Gastrocnemius medialis (tissue), 4 donors: ENCODE measurements around the gene PLET1. TPM values are rescaled to one million over a fixed set of nuclear protein-coding genes. Genes with fewer than 3 reads are reported as not detected.
A peak's percentile ranks its signal among the peaks of the same experiment; 100 is the strongest.

Experiments used
- ATAC-seq, 2 donors: fragments of 150-250 bp; one replicate each; pipeline ENCODE4 v1.9.1; 2016
- DNase-seq, 2 donors: peaks; one replicate each; pipeline ENCODE4 v3.0.0-alpha.2; 2019
- H3K27ac ChIP-seq, 4 donors: fragments of 200-600 bp; sonication (generic); 1 replicate in 1 of 4; 2 replicates in 3 of 4; pipeline ENCODE4 v1.5.1; 2016 to 2018; ENCODE audit warnings: mild to moderate bottlenecking in 2 of 4, moderate library complexity in 1 of 4
- H3K27me3 ChIP-seq, 3 donors: fragments of 200-600 bp; sonication (generic) in 2 of 3; 1 replicate in 1 of 3; 2 replicates in 2 of 3; pipeline versions ENCODE4 v1.5.1 to v1.6.0; 2016 to 2019; ENCODE audit warnings: mild to moderate bottlenecking in 1 of 3, moderate library complexity in 1 of 3
- H3K36me3 ChIP-seq, 2 donors: fragments of 200-600 bp; sonication (generic) in 1 of 2; one replicate each; pipeline ENCODE4 v1.5.1; 2017 to 2018
- H3K4me1 ChIP-seq, 2 donors: fragments of 200-600 bp; sonication (generic) in 1 of 2; one replicate each; pipeline ENCODE4 v1.5.1; 2016 to 2017; ENCODE audit warnings: mild to moderate bottlenecking in 2 of 2
- H3K4me3 ChIP-seq, 4 donors: fragments of 200-600 bp; sonication (generic) in 3 of 4; 1 replicate in 1 of 4; 2 replicates in 3 of 4; pipeline ENCODE4 v1.5.1; 2016 to 2019; ENCODE audit warnings: mild to moderate bottlenecking in 2 of 4
- H3K9me3 ChIP-seq, 3 donors: fragments of 200-600 bp; sonication (generic) in 2 of 3; 1 replicate in 1 of 3; 2 replicates in 2 of 3; pipeline ENCODE4 v1.5.1; 2016 to 2019
- CTCF ChIP-seq, 5 experiments: fragments of 450-650 bp in 3 of 5; fragments of 200-600 bp in 2 of 5; sonication (generic) in 2 of 5; IDR thresholded peaks in 4 of 5; conservative IDR thresholded peaks in 1 of 5; 1 replicate in 4 of 5; 2 replicates in 1 of 5; pipeline ENCODE4 v1.5.1; 2016 to 2019; ENCODE audit warnings: antibody characterized with exemption in 5 of 5, mild to moderate bottlenecking in 3 of 5, moderate library complexity in 3 of 5
- POLR2A ChIP-seq, 2 donors: fragments of 450-650 bp; IDR thresholded peaks; one replicate each; pipeline ENCODE4 v1.6.1; 2017; ENCODE audit warnings: antibody characterized with exemption in 2 of 2, mild to moderate bottlenecking in 2 of 2, moderate library complexity in 2 of 2
- in situ Hi-C, 4 donors: fragments of 200-750 bp; cut with MboI; loops; one replicate each; pipeline versions ENCODE4 v1.15.0 to v1.8.0; 2017; ENCODE audit warnings: low sequenced_read_pairs in 4 of 4
- intact Hi-C: fragments of 100-400 bp; cut with DNase I; formaldehyde crosslinking; loops from one replicate; pipeline ENCODE4 v1.15.1; 2023; ENCODE audit warnings: low total_unique reads
- total RNA-seq, 4 donors: library from RNA; depleted of rRNA; stranded (reverse); fragments of >200 nt; gene quantifications; one replicate each; pipeline versions ENCODE4 v1.1.0 to v1.2.3, GENCODE V29; 2016

The PLET1 gene
- total RNA-seq, 4 donors from 2014 or later, result not detected

GRCh38 chr11:112266410-112266778, 5.7 kb upstream of the PLET1 start:
- intact Hi-C loops, result no loop called here
- no peak for TF ChIP-seq POLR2A (IDR thresholded peaks at IDR 0.05)
- no peak for TF ChIP-seq CTCF (IDR thresholded peaks at IDR 0.05 in 4 of 5, conservative IDR thresholded peaks at IDR 0.05 in 1 of 5)
- Histone ChIP-seq H3K4me1 (no peaks in the 10 kb centered on the region), H3K27ac (no peak overlapping the region), H3K9me3 (no peaks in the 10 kb centered on the region), H3K27me3 (no peaks in the 10 kb centered on the region), H3K36me3 (no peaks in the 10 kb centered on the region), H3K4me3 (no peak overlapping the region)
- in situ Hi-C loops, result no loop called here
- ATAC-seq (no peak), DNase-seq (no peak)

GRCh38 chr11:112265659-112266409, 5.2 kb upstream of the PLET1 start:
- intact Hi-C loops, result no loop called here
- Histone ChIP-seq H3K36me3 (no peaks in the 10 kb centered on the region), H3K9me3 (no peaks in the 10 kb centered on the region), H3K4me1 (no peaks in the 10 kb centered on the region), H3K27me3 (no peaks in the 10 kb centered on the region), H3K4me3 (no peak overlapping the region), H3K27ac (no peak overlapping the region)
- no peak for TF ChIP-seq POLR2A (IDR thresholded peaks at IDR 0.05)
- TF ChIP-seq CTCF (IDR thresholded peaks at IDR 0.05 in 4 of 5, conservative IDR thresholded peaks at IDR 0.05 in 1 of 5), result no peak
- no peak for DNase-seq
- in situ Hi-C loops, result no loop called here
- no peak for ATAC-seq

- H3K27ac ChIP-seq, result no peak overlapping the region
- no peak overlapping the region for H3K4me3 ChIP-seq
- no peak for TF ChIP-seq POLR2A (IDR thresholded peaks at IDR 0.05)
- no peak for TF ChIP-seq CTCF (IDR thresholded peaks at IDR 0.05 in 4 of 5, conservative IDR thresholded peaks at IDR 0.05 in 1 of 5)
- ATAC-seq (peak in 1 of 2 donors; percentile 52), DNase-seq (no peak)
- no peaks in the 10 kb centered on the region for H3K36me3 ChIP-seq
- in situ Hi-C loops, result no loop called here
- intact Hi-C loops, result no loop called here
- H3K4me1 ChIP-seq, result no peaks in the 10 kb centered on the region
- no peaks in the 10 kb centered on the region for H3K9me3 ChIP-seq
- H3K27me3 ChIP-seq, result no peaks in the 10 kb centered on the region
Observed at GRCh38 chr11:112255067-112255720, 5.5 kb downstream of the PLET1 start.

GRCh38 chr11:112253605-112254242, 6.9 kb downstream of the PLET1 start:
- TF ChIP-seq CTCF (IDR thresholded peaks at IDR 0.05 in 4 of 5, conservative IDR thresholded peaks at IDR 0.05 in 1 of 5) (no peak), POLR2A (IDR thresholded peaks at IDR 0.05) (no peak)
- H3K9me3 ChIP-seq, result no peaks in the 10 kb centered on the region
- H3K4me3 ChIP-seq, result no peak overlapping the region
- no peaks in the 10 kb centered on the region for H3K27me3 ChIP-seq
- intact Hi-C loops, result no loop called here
- H3K4me1 ChIP-seq, result no peaks in the 10 kb centered on the region
- no peaks in the 10 kb centered on the region for H3K36me3 ChIP-seq
- DNase-seq, result no peak
- in situ Hi-C loops, result no loop called here
- no peak for ATAC-seq
- H3K27ac ChIP-seq, result no peak overlapping the region
